HTR-8/SVneo (cell line): ENCODE data around the gene NRG2.

Experiments
- DNase-seq: peaks from one replicate; pipeline ENCODE4 v3.0.0; 2011; ENCODE audit warnings: low spot score, mixed read lengths; ENCODE audit not compliant: insufficient read length
- FAIRE-seq: peaks from 2 replicates; lab custom pipeline; 2011; peaks lifted over from hg19 to GRCh38; lab: Jason Lieb, UNC

Gene NRG2

DNA sequence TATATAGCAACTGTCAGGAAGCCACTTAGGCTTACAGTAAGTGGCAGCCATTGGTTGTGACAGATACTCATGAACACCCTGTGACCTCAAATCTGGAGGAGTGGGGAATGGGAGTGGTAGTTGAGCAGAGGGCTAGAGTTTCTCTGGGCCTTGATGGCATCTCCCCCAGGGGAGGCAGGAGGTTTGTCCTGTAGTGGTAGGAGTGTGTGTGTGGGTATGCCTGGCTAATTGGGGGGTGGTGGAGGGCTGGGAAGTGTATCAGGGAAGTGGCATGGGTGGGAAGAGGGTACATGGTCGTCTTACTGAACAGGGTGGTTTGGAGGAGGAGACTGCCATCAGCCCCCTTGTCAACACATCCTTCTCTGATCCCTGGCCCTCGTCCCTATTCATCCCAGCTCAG lies 176.0 kb downstream of the NRG2 start:
- no peak for DNase-seq
- peak; percentile 64 for FAIRE-seq

DNA sequence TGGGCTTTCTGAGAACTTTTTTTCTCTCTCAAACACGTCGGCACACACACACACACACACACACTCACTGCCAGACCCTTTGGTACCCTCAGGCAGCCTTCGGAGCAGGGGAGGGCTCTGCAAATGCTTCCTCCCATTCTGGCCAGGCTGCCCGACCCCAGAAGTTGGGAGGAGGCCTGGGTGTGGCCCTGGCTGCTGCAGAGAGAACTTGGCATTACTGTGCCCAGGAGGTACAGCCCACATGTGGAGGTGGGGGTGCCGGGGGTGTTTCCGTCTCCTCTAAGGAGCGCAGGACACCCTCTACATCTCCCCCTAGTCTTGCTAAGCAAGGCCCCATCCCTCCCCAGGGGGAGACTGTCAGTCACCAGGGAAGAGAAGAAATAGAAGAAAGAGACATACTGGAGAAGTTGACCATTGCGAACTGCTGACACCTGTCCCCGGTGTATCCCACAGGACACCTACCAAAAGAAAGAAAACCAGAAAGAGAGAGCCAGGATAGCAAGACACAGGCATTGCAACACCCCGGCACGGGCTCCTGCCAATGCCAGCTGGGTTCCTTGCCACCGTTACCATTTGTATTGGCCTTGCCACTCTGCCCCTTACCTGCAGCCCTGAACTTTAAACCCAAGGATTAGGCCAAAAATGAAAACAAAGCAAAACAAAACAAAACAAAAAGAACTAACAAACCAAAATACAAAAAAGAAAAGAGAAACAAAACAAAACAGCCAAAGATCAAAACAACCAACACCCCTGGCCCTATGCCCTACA lies 178.2 kb downstream of the NRG2 start:
- DNase-seq (no peak), FAIRE-seq (no peak)

DNA sequence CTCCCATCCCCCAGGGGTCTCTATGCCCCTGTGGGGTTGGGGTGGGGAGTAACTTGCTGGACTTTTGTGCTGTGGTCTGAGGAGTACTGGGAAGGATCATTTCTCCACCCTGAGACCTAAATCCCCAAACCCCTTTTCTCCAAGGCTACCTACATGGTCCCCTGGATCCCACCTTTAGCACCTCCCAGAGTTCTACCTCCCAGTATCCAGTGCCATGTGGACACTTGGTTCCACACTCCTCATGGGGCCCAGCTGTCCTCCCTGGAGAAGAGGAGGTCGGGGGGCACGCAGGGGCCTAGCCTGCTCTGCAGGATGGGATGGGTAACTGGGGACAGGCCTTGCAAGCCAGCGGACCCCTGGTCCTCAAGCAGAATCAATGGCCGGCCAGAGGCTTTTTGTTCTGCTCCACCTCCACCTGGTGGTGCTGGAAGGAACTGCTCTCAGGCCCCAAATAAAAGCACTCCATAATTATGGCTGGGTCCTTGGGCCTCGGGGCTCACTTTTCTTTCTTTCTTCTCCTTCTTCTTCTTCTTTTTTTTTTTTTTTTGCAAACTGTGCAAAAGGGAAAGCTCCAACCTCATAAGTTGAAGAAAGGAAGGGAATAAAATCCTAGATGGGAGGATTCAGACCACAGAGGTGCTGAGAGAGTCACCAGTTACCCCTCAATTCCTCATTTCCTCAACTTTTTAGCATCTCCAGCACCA lies 179.1 kb downstream of the NRG2 start:
- peak; percentile 72 for DNase-seq
- FAIRE-seq, result no peak

DNA sequence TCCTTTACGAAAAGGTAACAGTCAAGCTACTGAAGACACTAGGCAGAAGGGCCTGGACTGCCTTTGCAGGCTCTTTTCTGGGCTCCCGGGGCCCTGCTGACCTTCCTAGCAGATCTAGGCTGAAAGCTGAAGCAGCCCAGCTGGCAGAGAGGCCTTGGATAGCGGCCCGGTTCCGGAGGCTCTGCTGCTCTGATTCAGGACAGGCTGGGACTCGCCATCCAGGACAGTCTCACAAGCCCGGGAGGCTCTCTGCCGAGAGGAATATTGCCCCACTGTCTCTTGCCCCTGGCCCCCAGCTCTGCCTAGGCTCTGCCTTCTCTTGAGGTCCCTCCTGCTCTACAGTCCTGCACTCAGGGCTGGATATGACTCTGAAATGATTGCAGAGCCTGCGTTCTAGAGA lies 179.7 kb downstream of the NRG2 start:
- DNase-seq, result no peak
- FAIRE-seq, result no peak

DNA sequence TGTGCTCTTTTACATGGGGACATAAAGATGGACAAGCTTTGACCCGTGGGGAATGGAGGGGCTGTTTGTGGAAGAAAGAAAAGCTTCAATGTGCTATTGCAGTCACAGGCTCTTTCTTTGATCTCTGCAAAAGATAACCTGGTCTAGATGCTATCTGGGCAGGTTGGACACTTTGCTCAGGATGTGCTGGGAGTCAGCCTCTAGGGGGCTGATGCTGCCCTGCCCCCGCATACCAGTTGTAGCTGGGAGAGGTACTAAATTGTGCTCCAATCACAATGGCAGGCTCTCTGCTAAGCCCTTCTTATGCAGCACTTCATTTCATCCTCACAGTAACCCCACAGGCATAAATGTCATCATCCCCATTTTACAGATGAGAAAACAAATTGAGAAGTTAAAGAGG lies 180.3 kb downstream of the NRG2 start:
- no peak for FAIRE-seq
- DNase-seq, result no peak

DNA sequence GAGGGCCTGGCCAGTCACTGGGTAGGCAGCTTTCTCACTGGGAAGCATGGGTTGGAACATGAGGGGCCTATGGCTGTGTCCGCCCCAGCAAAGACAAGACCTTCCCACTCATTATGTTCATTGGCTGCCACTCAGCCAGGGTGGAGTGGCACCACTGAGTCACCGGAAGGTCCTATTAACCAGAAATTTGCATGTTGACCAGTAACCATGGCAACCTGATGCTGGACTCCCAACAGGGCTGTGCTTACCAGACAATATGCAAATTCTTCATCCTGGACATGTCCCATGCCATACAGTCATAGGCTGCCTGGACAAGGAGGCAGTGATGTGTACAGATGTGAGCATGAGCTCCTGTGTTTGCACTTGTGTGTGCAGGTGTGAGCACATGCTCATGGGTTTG lies 180.8 kb downstream of the NRG2 start:
- FAIRE-seq, result peak; percentile 42

DNA sequence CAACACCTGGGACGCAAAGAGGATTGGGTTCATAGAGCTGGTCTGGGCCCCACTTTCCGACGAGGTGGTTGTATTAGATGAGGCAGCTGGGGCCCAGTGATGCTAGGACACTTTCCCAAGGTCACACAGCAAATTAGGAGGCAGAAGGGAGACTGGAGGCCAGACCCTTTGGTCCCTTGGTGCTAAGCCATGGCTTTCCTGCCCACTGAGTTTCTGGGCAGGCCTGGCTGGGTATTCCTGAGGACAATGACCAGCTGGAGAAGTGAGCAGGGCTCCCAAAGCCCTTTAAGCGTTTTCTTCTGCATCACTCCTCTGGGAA lies 181.3 kb downstream of the NRG2 start:
- DNase-seq (no peak), FAIRE-seq (no peak)

More for the DNA sequence above, 180.8 kb downstream of the NRG2 start:
- DNase-seq, result no peak

DNA sequence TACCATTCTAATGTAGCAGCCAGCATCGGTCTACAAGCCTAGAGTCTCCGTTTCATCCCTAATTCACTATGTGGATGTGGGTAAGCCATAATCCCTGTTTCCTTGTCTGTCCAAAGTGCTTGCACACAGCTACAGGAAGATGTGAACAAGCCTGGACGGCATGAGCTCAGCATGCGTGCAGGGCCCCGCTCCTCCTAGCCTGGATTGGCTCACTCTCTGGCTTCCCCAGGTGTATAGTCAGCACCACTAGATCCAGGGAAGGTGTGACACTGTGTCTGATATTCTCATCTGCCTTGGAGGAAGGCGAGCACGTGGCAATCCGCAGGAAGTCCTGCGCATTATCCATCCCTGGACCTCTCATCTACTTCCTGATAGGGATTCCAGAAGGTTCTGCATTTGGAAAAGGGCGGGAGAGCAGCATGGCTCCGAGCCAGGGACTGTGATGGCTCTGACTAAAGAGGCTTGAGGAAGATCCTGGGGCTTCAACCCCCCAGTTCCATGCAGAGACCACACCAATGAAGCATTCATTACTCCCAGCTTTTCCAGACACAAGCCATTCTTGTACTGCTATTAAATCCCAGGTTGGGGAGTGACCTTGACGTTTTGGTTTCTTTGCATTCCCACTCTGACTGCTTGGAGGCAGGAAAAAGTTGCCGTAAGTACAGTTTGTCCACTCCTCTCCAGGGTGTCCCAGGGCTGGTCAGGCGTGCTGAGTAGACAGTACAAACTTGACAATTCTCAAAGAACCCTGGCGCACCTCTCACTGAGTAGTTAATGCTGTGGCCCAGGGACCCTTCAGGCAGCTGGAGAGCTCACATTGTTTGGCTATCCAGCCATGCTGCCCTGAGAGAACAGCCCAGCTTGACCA lies 181.8 kb downstream of the NRG2 start:
- DNase-seq, result no peak
- no peak for FAIRE-seq

DNA sequence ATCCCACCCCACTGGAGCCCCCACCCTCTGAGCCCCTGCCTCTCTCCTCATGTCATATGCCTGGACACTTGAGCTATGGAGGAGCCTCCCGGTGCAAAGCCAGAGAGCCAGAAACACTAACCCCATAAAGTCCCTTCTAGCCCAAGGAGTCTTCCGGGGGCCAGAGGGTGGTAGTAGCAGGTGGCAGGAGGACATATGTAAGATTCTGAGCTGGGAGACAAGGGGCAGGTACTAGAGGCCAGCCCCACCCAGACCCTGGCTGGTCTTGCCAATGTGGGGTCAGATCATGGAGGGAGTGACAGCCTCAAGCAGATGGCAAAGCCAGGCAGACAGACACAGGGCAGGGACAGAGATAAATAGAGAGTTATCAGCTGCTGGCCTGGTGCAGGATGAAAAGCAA lies 184.1 kb downstream of the NRG2 start:
- DNase-seq (no peak), FAIRE-seq (no peak)

DNA sequence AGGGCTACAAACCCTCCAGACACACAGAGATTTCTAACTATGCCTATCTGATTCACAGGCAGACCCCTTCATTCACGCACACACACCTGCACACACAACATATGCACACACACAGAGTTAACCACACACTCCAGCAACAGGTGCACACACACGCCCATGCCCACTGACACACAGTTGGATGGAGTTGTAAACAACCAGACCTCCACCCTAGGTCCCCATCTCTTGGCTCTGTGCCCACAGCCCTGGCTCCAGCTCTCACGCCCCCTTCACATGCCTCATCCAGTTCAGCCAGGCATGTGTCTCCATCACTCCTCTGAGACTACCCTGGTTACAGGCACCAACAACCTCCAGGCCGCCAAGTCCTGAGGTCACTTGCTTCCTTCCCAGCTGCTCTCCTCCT lies 186.4 kb downstream of the NRG2 start:
- DNase-seq (no peak), FAIRE-seq (no peak)

DNA sequence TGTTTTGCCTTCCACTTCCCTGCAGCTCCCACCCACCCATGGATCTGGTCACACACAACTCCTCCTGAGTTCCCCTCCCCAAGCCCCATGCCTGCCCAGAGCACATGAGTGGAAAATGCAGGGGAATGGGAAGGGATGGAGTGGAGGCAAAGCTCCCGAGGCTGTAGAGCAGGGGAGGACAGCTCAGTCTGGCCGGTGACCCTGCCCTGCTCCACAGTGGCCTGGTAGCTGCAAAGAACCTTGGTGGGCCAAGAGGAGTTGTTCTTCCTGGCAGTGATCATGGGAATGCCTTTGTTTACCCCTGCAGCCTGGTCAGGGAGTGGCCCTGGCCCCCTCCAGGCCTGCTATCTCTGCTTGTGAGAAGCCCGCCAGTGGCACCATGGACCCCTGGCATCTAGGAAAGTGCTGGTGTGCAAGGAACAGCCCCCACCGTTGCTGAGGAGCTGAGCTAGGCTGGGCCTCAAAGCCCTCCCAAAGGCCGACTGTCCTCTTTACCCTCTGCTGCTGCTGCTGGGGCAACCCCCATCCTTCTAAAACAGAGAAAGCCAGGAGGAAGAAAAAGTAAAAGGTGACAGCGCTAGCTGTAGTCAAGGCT lies 187.1 kb downstream of the NRG2 start:
- FAIRE-seq, result no peak
- DNase-seq, result no peak

DNA sequence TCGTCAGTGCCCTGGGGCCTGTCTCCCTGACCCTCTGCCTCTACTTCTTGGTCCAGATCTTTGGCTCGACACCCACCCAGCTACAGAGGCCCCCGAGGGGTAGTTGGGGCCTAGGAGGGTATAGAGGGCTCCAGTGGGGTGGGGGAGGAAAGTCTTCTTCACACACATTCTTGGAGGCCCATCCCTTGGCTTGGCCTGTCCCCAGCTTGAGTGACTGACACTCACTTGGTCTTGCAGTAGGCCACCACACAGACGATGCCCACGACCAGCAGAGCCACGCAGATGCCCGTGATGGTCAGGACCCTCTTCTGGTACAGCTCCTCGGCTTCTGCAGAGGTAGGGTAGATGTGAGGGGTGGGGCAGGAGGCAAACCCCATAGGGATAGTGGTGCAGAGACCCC lies 187.6 kb downstream of the NRG2 start:
- no peak for DNase-seq
- no peak for FAIRE-seq

DNA sequence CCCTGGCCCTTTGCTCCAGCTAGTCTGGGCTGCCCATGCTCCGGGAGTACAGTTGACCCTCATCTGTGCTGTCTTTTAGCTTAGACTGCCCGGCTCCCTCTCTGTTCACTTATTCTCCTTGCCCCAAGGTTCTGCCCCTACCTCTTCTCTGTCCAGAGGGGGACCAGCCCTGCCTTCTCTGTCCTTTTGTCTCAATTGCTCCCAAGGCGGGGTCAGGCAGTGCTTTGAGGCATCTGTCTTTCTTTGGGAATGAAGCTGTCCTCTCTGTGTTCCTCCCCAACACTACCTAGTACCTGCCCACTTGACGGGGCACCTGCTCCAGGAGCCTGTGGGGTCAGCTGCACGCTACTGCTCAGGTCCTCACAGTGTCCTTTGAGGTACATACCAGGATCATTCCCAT lies 188.1 kb downstream of the NRG2 start:
- no peak for FAIRE-seq

DNA sequence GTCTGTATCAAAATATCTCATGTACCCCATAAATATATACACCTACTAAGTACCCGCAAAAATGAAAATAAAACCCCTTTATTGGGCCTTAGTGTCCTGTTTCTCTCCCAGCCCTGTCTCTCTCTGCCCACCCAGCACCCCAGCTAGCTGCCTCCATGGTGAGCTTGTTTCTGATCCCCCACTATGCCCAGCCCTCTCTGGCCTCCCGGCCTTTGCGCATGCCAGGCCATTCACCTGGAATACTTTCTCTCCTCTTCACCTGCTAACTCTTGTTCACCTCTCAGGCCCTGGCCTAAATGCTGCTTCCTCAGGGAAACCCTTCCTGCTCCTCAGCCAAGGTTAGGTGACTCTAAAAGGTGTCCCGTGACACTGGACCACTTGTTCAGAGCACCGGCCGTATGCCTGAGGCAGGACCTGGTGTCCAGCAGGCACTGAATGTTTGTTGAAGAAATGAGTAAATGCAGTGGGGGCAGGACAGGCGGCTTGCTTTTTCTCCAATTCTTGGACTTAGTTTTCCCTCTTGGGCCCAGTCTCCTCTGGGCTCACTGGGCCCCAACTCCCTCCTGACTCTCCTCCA lies 189.0 kb downstream of the NRG2 start:
- FAIRE-seq, result no peak
- DNase-seq, result no peak

More for the DNA sequence above, 188.1 kb downstream of the NRG2 start:
- no peak for DNase-seq

DNA sequence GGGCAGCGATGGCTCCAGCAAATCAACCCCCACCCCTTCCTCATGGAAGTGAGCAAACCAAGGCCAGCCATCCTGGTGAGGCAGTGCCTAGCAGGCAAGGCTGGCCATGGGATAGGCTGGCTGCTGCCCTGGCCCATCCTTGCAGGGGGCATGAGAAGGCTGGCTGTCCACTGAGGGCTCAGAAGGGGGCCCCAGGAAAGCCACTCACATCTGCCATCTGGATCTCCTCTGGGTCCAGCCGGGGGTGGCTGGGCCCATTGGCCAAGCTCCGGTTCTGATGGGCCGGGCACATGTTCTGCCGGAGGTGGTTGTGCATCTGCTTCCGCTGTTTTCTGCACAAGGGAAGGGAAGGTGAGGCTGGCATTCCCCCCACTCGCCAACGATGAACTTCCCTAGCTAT lies 190.4 kb downstream of the NRG2 start:
- no peak for DNase-seq
- FAIRE-seq, result no peak

DNA sequence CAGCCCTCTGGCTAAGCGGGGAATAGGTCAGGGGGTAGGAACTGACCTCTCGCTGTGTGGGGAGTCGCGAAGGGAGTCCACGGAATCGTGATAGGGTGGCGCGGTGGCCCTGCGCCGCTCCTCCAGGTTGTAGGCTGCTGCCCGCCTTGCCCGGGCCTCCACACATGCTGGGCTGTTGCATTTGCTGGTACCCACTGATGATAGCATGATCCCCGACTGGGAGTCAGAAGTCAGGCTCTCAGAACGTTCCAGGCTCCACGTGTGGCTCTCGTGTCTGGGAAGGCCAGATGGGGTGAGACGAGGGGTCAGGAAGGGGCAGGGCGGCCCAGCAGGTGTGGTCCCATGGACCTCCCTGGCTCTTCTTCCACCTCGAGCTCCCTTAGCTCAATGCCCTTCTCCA lies 191.5 kb downstream of the NRG2 start:
- FAIRE-seq (no peak), DNase-seq (no peak)

DNA sequence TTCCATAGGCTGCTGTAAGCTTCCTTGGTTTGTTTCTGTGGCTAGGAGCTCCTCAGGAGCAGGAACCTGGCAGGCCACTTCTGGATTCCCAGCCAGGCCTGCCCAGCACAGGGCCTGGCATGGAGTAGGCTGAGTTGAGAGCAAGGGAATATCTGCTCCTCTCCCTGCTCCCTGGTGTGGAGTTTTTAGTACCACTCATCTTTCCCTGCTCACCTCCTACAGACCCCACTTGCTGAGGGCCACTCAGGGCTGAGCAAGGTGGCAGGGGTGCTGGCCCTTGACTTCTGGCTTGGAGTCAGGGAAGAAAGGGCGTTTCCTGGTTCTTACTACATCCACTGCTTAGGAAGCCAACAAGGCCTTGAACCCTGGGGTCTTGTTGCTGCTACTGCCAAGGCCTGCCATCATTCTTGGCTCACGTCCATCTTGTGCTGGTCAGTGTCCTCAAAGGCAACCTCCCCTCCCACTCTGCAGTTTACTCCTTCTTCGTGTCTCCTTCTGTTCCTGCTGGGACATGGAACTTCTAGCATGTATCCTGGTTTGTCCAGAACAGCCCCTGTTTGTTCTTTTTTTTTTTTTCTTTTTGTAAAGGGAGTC lies 192.6 kb downstream of the NRG2 start:
- no peak for DNase-seq
- no peak for FAIRE-seq

DNA sequence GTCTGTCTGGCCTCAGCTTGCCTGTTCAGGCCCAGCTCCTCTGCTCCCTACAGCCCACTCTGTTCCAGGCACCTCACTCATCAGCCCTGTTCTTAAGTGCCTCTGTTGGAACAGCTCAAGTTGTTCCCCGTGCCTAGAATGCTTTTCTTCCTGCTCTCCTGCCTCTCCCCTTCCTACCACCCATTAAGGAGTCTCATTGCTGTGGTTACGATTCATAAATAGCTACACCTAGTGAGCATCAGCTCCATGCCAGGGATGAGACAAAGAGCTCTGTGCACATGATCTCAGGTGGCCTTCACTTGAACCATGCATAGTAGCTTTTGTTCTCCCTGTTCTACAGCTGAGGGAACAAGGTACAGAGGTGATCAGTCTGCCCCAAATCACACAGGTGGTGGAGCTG lies 193.2 kb downstream of the NRG2 start:
- no peak for DNase-seq
- FAIRE-seq, result peak; percentile 16

DNA sequence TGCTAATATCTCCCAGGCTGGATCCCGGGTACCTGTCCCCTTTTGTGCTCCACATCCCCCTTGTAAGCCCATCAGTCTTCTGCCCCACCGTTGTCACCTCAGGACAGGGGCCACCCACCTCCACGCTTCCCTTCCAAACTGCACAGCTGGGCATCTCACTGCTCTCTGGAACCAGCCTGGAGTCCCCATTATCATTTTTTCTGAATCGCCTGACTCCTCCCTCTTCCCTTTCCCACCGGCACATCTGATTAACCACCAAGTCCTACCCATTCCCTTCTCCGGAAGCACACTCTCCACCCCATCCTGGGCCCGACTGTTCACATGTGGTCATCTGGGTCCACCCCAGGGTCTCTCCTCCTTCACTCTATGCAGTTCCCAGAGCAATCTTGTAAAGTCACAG lies 193.6 kb downstream of the NRG2 start:
- DNase-seq (no peak), FAIRE-seq (no peak)

DNA sequence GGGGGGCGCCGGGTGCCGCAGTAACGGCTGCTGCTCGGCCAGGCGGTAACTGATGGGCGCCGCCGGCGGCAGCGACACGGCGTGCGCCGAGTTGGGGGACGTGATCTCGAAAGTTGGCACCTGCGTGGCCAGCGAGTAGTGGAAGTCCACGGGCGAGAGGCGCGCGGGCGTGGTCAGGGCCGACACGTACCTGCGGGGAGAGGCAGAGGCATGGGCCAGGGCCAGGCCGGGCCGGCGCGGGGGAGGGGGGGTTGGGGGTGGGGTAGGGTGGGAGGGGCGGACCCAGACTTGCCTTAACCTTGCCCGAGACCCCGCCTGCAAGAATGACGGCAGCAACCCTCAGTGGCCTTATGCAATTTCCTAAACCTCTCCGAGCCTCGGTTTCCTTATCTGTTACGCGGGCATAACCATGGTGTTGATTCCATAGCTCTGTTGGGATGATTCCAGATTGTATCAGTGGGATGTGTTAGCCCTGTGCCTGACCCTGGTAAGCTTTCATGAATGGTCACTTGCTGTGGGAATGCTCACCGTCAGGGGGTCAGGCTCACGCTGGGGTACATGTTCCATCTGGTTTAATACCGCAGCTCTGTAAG lies 194.5 kb downstream of the NRG2 start:
- FAIRE-seq (no peak), DNase-seq (no peak)
